NCI-H2196 (cell line): ENCODE results near the gene PEMT.

Source experiments
- DNase-seq: peaks from one replicate; lab custom pipeline; 2025; ENCODE audit not compliant: unreplicated experiment; lab: John Stamatoyannopoulos, UW

PEMT gene

DNA sequence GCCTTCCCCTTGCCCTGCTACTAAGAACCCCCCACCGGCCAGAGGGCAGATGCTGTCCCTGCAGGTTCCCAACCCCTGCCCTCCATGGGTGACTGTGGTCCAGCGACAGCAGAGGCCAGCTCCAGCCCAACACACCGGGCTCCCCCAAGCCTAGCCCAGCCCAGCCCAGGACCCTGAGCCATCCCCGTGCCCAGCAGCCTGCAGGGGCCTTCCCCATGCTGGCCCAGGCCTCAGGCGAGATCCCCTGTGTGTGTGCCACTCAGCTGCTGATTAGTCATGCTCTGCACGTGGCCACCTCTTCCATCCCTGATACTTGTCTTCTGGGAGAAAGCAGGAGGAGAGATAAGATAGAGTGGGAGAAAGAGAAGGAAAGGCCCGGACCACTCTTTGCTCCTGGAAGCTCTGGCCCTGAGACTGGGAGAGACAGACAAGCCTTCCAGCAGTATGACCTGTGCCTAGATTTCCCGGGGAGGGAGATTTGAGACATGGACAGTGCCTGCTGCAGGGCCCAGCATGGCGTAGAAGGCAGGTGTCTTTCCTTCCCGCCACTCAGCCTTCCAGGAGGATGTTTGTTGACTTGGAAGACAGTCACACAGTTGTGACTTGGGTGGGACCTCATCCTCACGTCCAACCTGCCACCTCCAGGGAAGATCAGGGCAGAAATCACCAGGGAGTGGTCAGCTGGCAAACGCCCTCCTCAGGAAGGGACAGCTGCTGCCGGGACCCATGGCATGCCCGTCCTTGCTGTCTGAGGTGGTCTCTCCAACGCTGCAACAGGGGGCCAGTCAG is 54.0 kb downstream of the PEMT start:
- no peak for DNase-seq

DNA sequence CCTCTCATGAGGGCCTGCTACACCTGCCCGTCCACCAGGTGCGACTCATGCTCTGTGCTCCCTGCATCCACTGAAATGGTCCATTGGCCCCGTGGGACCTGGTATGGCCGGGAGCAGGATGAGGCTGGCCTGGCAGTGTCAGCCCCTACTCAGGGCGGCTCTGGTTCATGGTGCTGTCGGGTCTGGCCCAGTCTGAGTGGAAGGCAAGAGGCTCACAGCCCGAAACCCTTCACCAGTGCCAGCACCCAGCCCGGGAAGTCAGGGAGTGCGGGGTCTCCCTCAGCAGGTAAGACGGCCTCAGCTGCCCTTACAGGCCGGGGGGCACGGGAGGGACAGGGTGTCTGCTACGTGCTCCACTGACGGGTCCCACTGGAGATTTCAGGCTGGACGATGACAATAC is 54.8 kb downstream of the PEMT start:
- no peak for DNase-seq

DNA sequence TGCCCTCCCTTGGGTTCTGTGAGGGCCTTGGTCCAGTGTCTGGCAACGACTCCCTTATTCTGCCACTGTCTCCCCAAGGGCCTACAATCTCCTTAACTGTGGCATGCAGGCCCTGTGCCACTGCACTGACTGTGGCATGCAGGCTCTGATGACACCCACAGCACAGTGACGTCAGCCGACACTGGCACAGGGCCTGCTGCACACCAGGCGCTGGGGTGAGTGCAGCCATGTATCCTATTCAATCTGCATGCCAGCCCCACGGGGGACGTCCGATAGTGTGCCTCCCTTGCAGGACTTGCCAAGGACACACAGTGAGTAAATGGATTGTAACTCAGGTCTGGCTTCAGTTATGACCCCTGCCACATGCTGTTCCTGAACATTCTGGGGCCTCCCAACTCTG is 55.6 kb downstream of the PEMT start:
- DNase-seq: no peak

DNA sequence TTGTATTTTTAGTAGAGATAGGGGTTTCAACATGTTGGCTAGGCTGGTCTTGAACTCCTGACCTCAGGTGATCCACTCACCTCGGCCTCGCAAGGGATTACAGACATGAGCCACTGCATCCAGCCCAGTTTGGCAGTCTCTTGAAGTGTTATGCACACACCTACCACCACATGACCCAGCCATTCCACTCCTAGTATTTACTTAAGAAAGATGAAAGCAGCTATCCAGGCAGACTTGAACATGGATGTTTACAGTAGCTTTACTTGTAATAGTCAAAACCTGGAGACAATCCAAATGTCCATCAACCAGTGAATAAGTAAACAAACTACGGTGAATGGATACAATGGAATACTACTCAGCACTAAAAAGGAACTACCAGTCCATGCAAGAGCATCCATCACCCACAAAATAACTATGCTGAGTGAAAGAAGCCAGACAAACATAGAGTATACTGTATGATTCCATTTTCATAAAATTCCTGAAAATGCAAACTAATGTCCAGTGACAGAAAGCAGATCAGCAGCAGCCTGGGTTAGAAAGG is 57.5 kb downstream of the PEMT start:
- DNase-seq: peak; percentile 6

DNA sequence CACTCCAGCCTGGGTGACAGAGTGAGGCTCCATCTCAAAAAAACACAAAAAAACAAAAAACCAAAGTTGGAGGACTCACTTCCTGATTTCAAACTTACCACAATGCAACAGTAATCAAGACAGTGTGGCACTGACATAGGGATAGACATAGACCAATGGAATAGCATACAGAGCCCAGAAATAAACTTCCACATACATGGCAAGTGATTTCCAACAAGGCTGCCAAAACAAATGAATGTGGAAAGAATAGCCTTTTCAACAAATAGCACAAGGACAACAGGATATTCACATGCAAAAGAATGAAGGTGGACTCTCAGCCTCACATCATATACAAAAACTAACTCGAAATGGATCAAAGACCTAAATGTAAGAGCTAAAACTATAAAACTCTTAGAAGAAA is 58.5 kb downstream of the PEMT start:
- DNase-seq: no peak

DNA sequence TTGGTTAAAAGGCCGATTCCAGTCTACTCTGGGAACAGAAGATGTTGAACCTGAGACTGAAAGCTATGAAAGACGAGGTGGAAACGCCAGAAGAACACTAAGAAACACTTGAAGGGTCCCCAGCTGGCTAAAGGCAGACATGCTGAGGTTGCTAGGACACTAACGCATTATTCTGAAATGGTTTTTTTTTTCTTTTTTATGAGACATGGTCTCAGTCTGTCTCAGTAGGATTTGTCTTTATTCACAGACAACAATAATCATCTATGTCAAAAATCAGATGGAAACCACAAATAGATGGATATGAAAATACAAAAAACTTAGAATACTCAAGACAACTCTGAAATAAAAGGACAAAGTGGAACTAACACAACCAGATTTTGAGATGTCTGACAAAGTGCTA is 60.4 kb downstream of the PEMT start:
- DNase-seq: no peak

DNA sequence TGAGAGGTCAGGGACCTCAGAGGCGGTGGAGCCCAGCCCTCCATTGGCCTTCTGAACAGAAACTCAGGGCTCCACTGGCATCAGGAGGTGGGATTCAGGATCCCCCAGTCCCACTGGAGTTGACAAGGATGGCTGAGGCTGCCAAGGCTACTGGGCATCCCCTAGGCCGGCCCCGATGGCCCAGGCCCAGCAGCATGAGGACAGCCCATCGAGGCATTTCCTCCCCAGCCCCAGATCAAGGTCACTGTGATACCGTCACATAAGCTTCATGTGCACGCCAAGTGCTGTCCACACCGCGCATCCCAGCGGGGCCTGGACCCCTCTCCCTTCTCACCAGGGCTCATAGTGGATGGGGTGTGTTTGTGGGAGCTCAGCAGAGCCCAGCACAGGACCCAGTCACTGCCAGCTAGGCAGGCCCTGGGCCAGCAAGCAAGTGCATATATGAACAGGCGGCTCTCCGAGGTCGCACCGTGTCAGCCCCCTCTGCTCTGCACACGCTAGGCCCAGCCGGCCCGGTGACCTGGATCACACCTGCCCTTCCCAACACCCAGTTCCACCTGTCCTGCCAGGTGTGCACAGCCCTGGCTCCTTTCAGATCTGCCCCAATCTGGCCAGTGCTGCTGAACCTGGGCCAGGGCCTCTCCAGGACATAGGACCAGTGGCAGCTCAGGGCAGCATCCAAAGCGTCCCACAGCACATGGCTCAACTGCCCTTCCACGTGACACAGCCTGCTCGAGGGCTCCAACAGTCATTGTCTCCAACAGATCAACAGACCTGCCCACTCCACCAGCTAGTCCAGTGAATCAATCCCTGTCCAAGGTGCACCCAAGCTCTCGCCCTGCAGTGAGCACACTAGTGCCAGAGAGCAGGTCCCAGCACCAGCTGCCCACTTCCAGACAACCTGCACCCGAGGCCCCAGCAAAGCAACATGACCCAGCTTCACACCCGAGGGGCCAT is 62.5 kb downstream of the PEMT start:
- peak; percentile 74 for DNase-seq

DNA sequence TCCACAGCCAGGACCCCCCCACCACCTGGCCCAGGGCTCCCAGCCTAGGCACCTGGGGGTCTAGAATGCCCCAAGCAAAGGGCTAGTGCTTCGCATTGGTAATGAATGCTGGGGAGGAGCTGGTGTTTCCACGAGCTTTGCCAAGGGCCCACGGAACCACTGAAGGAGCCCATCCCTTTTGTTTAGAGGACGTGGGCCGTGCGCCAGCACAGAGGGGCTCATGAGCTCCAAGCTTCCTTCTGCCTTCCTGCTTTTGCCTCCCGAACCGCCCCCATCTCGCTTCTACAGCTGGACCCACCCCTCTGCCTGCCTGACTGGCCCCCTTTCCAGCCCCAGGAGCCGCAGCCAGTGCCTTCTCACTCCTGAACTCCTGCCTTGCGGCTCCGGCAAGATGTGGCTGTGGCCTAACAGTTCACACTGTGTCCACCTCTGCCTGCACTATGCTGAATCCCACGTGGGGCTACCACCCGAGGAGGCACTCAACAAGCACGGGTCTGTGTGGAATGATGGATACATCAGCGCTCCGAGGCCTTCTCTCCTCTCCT is 63.5 kb downstream of the PEMT start:
- DNase-seq: no peak

DNA sequence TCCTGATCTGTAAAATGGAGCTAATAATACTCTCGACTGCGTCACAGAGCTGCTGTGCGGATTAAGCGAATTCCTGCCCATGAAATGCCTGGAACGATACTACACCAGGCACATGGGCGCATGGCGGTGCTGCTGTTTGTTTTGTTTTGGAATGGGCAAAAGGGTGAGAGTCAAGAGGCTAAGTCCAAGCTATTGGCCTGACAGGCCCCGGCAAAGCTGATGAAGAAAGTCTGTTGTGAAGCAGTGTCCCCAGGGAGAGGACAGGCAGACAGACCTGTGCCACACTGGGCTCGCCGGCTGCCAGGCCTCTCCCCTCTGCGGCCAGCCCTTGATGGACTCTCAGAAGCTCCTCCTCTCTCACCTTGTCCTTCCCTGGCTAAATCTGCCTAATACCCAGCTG is 64.0 kb downstream of the PEMT start:
- DNase-seq: no peak

DNA sequence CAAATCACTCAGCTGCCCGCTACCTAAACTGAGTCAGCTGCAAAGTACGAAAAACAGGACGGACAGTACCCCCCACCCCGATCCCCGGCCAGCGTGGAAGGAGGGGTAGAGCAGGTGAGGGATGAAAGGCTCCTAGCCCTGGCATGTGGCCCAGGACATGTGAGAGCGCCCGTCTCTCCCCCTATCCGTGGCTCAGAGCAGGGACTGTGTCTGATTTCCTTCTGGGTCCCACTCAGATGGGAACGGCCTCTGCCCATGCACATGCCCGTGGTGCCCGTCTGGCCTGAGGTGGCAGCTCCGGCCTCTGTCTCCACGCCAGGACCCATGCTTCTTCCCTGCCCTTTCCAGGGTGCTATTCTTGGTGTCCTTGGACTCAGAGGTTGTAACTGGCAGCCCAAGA is 65.1 kb downstream of the PEMT start:
- peak; percentile 53 for DNase-seq

DNA sequence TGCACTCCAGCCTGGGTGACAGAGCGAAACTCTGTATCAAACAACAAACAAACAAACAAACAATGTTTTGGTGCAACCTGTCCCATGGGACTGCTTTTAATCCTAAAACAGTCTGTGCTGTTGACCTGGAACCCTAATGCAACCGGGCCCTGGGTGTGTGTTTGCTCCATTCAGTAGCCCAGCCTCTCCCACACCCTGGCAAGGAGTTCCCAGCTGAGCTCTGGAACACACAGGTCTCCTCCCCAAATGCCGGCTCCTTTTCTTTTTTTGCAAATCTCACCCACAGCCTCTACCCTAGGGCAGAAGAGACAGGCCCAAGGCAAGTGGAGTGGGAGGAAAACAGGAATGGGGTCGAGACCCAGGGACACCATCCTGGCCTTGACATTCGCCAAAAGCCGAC is 65.6 kb downstream of the PEMT start:
- no peak for DNase-seq

DNA sequence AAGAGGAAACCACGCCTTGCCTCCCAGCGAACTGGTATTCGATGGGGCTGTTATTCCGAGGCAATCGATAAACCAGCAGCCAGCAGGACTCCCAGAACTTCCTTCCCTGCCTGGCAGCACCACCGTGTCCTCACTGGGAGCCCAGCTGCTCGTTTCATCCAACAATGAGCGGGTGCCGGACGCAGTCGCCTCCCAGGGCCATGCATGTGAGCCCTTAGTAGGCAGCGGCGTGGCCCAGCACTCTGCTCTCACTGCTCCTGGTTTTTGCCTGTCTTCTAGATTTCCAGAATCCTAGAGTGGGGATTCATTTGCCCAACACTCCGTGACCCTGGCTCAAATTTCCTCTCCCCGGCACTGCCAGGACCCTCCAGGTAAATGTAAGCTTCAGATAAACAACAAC is 66.2 kb downstream of the PEMT start:
- no peak for DNase-seq

DNA sequence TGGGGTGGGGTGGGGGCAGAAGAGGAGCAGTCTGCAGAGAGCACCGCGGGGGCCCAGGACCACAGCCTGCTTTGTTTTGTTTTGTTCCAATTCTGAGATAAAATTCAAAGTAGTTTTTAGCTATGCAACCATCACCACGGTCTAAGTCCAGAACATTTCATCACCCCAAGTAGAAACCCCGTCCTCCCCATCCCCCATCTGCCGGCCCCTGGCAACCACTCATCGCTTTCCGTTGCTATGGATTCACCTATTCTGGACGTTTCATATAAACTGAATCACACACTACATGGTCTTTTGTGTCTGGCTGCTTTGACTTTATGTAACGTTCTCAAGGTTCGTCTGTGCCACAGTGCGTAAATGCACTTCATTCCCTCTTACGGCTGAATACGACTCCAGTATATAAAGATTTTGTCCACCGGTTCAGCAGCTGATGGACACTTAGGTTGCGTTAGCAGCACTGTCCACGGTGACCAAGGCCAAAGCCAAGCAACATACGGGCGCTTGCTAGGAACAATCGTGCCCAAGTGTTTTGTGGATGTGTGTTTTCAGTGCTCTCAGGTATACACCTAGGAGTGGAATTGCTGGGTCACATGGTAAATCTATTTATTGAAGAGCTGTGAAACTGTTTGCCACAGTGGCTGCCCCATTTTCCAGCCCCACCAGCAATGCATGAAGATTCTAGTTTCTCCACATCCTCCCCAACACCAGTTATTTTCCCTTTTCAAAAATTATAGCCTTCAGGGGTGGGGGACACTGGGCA is 67.6 kb downstream of the PEMT start:
- no peak for DNase-seq

DNA sequence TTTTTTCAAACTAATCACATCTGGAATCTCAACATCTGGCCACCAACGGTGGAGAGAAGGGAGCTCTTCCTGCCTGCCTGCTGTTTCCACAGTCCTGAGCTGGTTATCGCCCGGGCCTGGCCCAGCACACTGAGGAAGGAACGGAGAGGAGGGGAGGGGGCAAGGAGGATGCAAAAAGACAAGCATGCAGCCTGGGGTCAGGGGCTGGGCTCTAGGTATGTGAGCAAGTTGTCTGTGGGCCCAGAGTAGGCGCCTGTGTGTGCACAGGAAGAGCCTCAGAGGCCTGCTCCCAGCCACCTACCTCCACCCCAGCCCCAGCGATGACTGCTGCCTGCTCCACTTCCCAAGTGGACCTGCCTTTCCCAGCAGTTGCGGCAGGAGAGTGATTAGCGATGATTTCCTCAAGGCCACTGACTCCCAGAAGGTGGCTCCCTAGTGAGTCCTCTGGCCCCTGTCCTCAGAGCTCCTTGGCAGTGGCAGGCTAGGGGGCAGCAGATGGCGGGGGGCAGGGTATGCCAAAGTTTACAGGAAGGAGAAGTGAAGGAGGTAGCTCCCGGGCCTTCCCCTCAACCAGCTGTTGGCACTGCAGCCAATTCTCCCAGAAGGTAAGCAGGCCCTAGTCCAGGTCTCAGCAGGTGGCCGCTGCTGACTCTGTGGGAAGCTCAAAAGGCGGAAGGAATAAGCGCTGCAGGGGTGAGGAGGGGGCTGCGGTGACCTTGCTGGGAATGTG is 68.3 kb downstream of the PEMT start:
- peak; percentile 58 for DNase-seq

DNA sequence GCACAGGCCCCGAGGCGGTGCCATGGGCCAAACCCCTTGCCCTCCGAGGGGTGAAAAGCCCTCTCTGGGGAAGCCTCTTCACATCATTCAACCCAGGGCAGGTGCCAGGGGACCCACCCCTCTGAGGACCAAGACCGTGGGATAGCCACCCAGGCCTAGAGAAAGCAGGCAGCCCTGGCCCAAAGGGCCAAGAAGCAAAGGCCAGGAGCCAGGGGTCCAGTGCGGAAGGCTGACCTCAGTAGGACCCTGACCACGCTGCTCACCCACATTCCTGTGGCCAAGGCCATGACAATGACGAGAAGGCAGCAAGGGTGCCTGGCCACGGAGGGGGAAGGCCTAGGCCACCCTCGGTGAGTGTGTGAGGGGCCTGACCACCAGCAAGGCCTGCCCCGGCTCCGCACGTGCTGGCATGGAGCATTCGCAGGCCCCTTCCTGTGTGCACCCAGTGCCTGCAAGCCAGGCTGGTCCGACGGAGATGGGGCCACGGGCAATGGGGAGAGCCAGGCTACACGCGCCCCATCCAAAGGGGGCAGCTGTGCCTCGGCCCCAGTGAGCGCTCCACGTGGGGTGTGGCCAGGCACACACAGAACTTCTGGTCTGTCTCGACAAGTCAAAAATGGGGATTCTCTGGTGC is 70.8 kb downstream of the PEMT start:
- no peak for DNase-seq

DNA sequence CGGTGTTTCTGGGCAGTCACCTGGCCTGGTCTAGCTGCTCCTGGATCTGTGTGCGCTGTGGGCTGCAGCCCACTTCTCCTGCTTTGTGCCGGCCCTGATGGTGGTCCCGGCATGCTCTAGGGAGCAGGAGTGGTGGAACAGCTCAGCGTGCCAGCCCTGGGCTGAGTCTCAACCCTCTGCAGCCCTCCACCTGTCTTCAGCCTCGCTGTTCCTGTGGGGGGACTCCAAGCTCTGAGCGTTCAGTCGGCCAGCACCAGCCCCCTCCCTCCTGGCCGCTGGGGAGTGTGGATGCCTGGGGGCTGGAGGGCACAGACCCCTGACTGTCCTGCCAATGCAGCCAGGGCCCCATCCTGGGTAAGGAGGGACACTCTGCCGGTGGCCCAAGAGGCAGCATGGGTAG is 71.6 kb downstream of the PEMT start:
- no peak for DNase-seq

DNA sequence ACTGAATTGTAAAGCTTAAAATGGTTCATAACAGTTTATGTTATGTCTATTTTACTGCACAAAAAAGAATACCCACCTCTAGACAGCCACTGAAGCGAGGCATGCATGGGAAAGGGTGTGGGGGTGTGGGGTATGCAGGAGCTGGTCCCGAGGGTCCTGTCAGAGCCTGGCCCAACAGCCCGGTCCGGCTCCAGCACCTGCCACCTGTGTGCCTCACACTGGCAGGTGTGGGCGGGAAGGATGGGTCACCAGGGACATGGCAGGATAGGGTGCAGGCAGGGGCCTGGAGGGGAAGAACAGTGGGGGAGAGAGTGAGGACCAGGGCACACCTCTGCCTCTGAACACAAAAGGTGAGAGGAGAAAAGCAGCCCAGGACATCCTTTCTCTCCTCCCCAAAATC is 72.6 kb downstream of the PEMT start:
- DNase-seq: no peak

DNA sequence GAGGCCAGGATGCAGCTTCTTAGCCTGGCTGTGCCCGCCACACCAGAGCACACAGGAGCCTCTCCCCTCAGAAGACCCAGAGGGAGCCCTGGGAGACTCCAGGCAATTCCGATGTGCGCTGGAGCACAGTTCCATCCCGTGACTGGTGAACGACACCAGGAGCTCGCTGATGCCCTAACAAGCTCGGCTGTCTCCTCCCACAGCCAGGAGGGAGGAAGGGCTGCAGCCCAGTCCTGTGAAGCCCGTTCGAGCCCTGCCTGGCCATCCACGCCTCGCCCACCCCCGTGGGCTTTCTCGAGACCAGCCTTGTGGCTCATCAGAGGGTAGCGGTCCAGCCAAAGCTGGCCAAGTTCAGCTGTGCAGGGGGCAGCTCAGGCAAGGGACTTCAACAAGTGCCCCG is 73.5 kb downstream of the PEMT start:
- no peak for DNase-seq

DNA sequence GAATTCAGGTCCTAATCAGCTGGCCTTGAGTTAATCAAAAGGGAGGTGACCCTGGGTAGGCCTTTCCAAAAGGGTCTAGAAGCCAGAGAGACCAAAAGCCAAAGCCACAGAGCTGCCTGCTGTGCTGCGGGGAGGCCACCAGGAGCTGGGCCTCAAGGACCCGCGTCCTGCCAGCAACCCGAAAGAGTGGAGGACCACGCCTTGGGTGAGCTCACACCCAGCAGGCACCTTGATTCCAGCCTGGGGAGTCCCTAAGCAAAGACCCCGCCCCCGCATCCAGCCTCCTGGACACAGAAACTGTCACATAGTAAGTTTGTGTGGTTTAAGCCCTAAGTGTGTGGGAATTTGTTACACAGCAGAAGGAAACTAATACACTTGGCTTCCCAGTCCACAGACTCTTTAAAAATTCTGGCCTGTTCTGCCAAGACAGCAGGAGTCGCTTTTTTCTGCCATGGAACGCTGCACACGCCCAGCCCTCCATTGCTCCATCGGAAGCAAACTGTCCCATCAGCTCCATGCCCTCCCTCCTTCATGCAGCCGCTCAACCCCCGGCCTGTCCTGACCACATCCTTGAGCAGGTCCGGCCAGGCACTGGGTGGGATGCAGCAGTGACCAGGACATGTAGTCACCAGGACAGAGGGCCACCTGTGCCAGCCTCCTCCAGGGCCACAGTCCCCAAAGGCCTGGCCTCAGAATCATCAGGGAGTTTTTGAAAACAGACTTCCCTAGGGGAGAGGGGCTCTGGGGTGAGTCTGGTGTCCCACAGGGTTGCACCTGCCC is 74.4 kb downstream of the PEMT start:
- no peak for DNase-seq
